IMR-90 (cell line): ENCODE measurements around the gene PEX11A. TPM values are rescaled to one million over a fixed set of nuclear protein-coding genes. Genes with fewer than 3 reads are reported as not detected.

Experiments used
- ATAC-seq: fragments of 200-7000 bp; cut with Tn5 transposase; 2 replicates; pipeline ENCODE4 v1.9.1; 2020; ENCODE audit warnings: low read depth, mild to moderate bottlenecking, moderate library complexity
- BruUV-seq: library from RNA; stranded (reverse); fragments of 400-500 nt; replicated peaks from 2 replicates; lab custom pipeline; 2021; lab: Mats Ljungman, UMichigan
- CTCF ChIA-PET: fragments of 300-600 bp; formaldehyde crosslinking; extraction: SDS; loops from one replicate; lab custom pipeline; 2021; ENCODE audit warnings: antibody characterized with exemption; lab: Yijun Ruan, JAX
- POLR2A ChIA-PET: fragments of 300-600 bp; sonication (Branson Sonifier 250); formaldehyde crosslinking; loops from one replicate; lab custom pipeline; 2022; ENCODE audit warnings: antibody characterized with exemption; ENCODE audit not compliant: unreplicated experiment; lab: Charles Lee
- DNase-seq: peaks from one replicate; pipeline ENCODE4 v3.0.0; 2013
- H2AFZ ChIP-seq: replicated peaks from 2 replicates; pipeline ENCODE3; 2013; ENCODE audit warnings: low read length, mild to moderate bottlenecking; ENCODE audit not compliant: poor library complexity
- H2AK5ac ChIP-seq: 2 replicates; pipeline ENCODE4 v1.6.1; 2013; ENCODE audit warnings: low read depth, low read length, inconsistent platforms
- H2AK9ac ChIP-seq: replicated peaks from 2 replicates; pipeline ENCODE3; 2013; ENCODE audit warnings: mild to moderate bottlenecking, low read depth, low read length, moderate library complexity; ENCODE audit not compliant: poor library complexity
- H2BK120ac ChIP-seq: 2 replicates; pipeline ENCODE4 v1.6.1; 2013; ENCODE audit warnings: low read depth, low read length, inconsistent platforms
- H2BK15ac ChIP-seq: 3 replicates; pipeline ENCODE4 v1.6.1; 2013; ENCODE audit warnings: low read depth, low read length, inconsistent platforms
- H2BK20ac ChIP-seq: 2 replicates; pipeline ENCODE4 v1.6.1; 2013; ENCODE audit warnings: low read depth, mild to moderate bottlenecking, inconsistent platforms, low read length, moderate library complexity
- H2BK5ac ChIP-seq: 2 replicates; pipeline ENCODE4 v1.6.1; 2013; ENCODE audit warnings: mild to moderate bottlenecking, low read depth, low read length, inconsistent platforms; ENCODE audit not compliant: poor library complexity, severe bottlenecking
- H3K14ac ChIP-seq: replicated peaks from 2 replicates; pipeline ENCODE4 v1.6.1; 2013; ENCODE audit warnings: low read depth, low read length, inconsistent platforms
- H3K18ac ChIP-seq: 2 replicates; pipeline ENCODE4 v1.6.1; 2013; ENCODE audit warnings: low read depth, low read length, control low read depth
- H3K23ac ChIP-seq: 2 replicates; pipeline ENCODE4 v1.6.1; 2013; ENCODE audit warnings: low read depth, low read length, inconsistent platforms
- H3K27ac ChIP-seq: 2 replicates; pipeline ENCODE4 v1.5.1; 2013; ENCODE audit warnings: mild to moderate bottlenecking, control low read depth, low read length; ENCODE audit not compliant: insufficient read depth
- H3K27me3 ChIP-seq: 2 replicates; pipeline ENCODE4 v1.6.1; 2013; ENCODE audit warnings: low read length; ENCODE audit not compliant: control insufficient read depth, insufficient read depth
- H3K36me3 ChIP-seq: 2 replicates; pipeline ENCODE4 v1.6.1; 2013; ENCODE audit warnings: low read length, mixed read lengths; ENCODE audit not compliant: control insufficient read depth, insufficient read depth
- H3K4ac ChIP-seq: 2 replicates; pipeline ENCODE4 v1.6.1; 2013; ENCODE audit warnings: low read depth, low read length, inconsistent platforms
- H3K4me1 ChIP-seq: 2 replicates; pipeline ENCODE4 v1.6.1; 2013; ENCODE audit warnings: low read length, mixed read lengths; ENCODE audit not compliant: control insufficient read depth, insufficient read depth
- H3K4me2 ChIP-seq: 2 replicates; pipeline ENCODE4 v1.6.1; 2013; ENCODE audit warnings: low read depth, mild to moderate bottlenecking, control low read depth, low read length, moderate library complexity
- H3K4me3 ChIP-seq: 2 replicates; pipeline ENCODE4 v1.5.1; 2013; ENCODE audit warnings: low read depth, mild to moderate bottlenecking, control low read depth, low read length, moderate library complexity; ENCODE audit not compliant: insufficient read depth
- H3K56ac ChIP-seq: 2 replicates; pipeline ENCODE4 v1.6.1; 2013; ENCODE audit warnings: low read length, inconsistent platforms; ENCODE audit not compliant: insufficient read depth; ENCODE audit errors: extremely low read depth
- H3K79me1 ChIP-seq, 2 experiments: 2 replicates each; pipeline ENCODE4 v1.6.1; 2013; ENCODE audit warnings: low read length in 2 of 2, inconsistent platforms in 1 of 2, low read depth in 1 of 2
- H3K9ac ChIP-seq: 2 replicates; pipeline ENCODE4 v1.6.1; 2013; ENCODE audit warnings: low read depth, low read length, control low read depth
- H3K9me1 ChIP-seq: 2 replicates; pipeline ENCODE4 v1.6.1; 2013; ENCODE audit warnings: low read length, inconsistent platforms; ENCODE audit not compliant: insufficient read depth
- H3K9me3 ChIP-seq: 2 replicates; pipeline ENCODE4 v1.6.1; 2013; ENCODE audit warnings: low read length; ENCODE audit not compliant: control insufficient read depth, insufficient read depth
- H4K20me1 ChIP-seq: 2 replicates; pipeline ENCODE4 v1.6.1; 2013; ENCODE audit warnings: low read length, inconsistent platforms; ENCODE audit not compliant: insufficient read depth
- H4K5ac ChIP-seq: 2 replicates; pipeline ENCODE4 v1.6.1; 2013; ENCODE audit warnings: mild to moderate bottlenecking, low read depth, low read length, control low read depth
- H4K8ac ChIP-seq, 2 experiments: 2 replicates each; pipeline ENCODE4 v1.6.1; 2013; ENCODE audit warnings: low read depth in 2 of 2, low read length in 2 of 2, control low read depth in 1 of 2, inconsistent platforms in 1 of 2
- H4K91ac ChIP-seq: 2 replicates; pipeline ENCODE4 v1.6.1; 2013; ENCODE audit warnings: low read depth, low read length, inconsistent platforms; ENCODE audit not compliant: insufficient read depth
- BHLHE40 ChIP-seq: fragments of 150-350 bp; IDR thresholded peaks from 2 replicates; pipeline ENCODE4 v1.6.1; 2016; ENCODE audit warnings: mild to moderate bottlenecking, low read depth, low read length
- CEBPB ChIP-seq: IDR thresholded peaks from 2 replicates; pipeline ENCODE4 v1.6.1; 2012; ENCODE audit warnings: low read depth, low read length, improper control_type of control experiment
- CHD1 ChIP-seq: IDR thresholded peaks from 2 replicates; pipeline ENCODE4 v1.6.1; 2012; ENCODE audit warnings: low read depth, low read length, improper control_type of control experiment
- CTCF ChIP-seq: conservative IDR thresholded peaks from 2 replicates; pipeline ENCODE4 v1.5.1; 2012; ENCODE audit warnings: mild to moderate bottlenecking, low read depth, low read length, improper control_type of control experiment
- ELK1 ChIP-seq: fragments of 150-350 bp; IDR thresholded peaks from 2 replicates; pipeline ENCODE4 v1.6.1; 2016; ENCODE audit warnings: low read depth, mild to moderate bottlenecking, low read length, moderate library complexity, borderline replicate concordance
- FOS ChIP-seq: fragments of 150-350 bp; IDR thresholded peaks from 2 replicates; pipeline ENCODE4 v1.6.1; 2016; ENCODE audit warnings: low read depth, low read length
- MAFK ChIP-seq: IDR thresholded peaks from 2 replicates; pipeline ENCODE4 v1.6.1; 2012; ENCODE audit warnings: low read depth, low read length, improper control_type of control experiment
- MAZ ChIP-seq: IDR thresholded peaks from 2 replicates; pipeline ENCODE4 v1.6.1; 2012; ENCODE audit warnings: low read depth, mild to moderate bottlenecking, low read length, improper control_type of control experiment, moderate library complexity, borderline replicate concordance
- MXI1 ChIP-seq: IDR thresholded peaks from 2 replicates; pipeline ENCODE4 v1.6.1; 2012; ENCODE audit warnings: low read depth, mild to moderate bottlenecking, low read length, moderate library complexity, borderline replicate concordance
- NFE2L2 ChIP-seq: fragments of 150-350 bp; IDR thresholded peaks from 2 replicates; pipeline ENCODE4 v1.6.1; 2016; ENCODE audit warnings: low read depth, mild to moderate bottlenecking, low read length
- POLR2A ChIP-seq: IDR thresholded peaks from 2 replicates; pipeline ENCODE4 v1.6.1; 2012; ENCODE audit warnings: mild to moderate bottlenecking, low read depth, low read length
- RAD21 ChIP-seq: IDR thresholded peaks from 2 replicates; pipeline ENCODE4 v1.6.1; 2012; ENCODE audit warnings: low read length, improper control_type of control experiment
- RCOR1 ChIP-seq: IDR thresholded peaks from 2 replicates; pipeline ENCODE4 v1.6.1; 2012; ENCODE audit warnings: mild to moderate bottlenecking, low read length, improper control_type of control experiment; ENCODE audit not compliant: insufficient replicate concordance
- RFX5 ChIP-seq: IDR thresholded peaks from 2 replicates; pipeline ENCODE4 v1.8.0; 2012; ENCODE audit warnings: low read depth, mild to moderate bottlenecking, low read length, moderate library complexity
- SMC3 ChIP-seq: fragments of 150-350 bp; IDR thresholded peaks from 2 replicates; pipeline ENCODE4 v1.6.1; 2016; ENCODE audit warnings: low read depth, mild to moderate bottlenecking, antibody characterized with exemption, low read length, moderate library complexity
- USF2 ChIP-seq: fragments of 150-350 bp; IDR thresholded peaks from 2 replicates; pipeline ENCODE4 v1.6.1; 2017; ENCODE audit warnings: mild to moderate bottlenecking, antibody characterized with exemption, low read length, low read depth
- WGBS, 2 experiments: methylation state at CpG; one replicate each; pipeline versions ENCODE4 v1.1.5 to v1.1.7; 2013; ENCODE audit warnings: missing lambda C conversion rate in 2 of 2; ENCODE audit not compliant: insufficient read length in 1 of 2; ENCODE audit errors: extremely low coverage in 2 of 2; 5-methylcytosine and 5-hydroxymethylcytosine counted together
- dilution Hi-C: fragments of 300-500 bp; cut with HindIII; formaldehyde crosslinking; loops from one replicate; pipeline ENCODE4 v1.14.3; 2018; ENCODE audit warnings: low sequenced_read_pairs; ENCODE audit not compliant: unreplicated experiment
- in situ Hi-C: fragments of 300-500 bp; cut with MboI; formaldehyde crosslinking; loops from 3 replicates; pipeline ENCODE4 v1.14.3; 2019; ENCODE audit warnings: low sequenced_read_pairs, inconsistent platforms, mixed read lengths
- intact Hi-C: fragments of 100-400 bp; cut with micrococcal nuclease; formaldehyde crosslinking; loops from 2 replicates; pipeline ENCODE4 v1.10.0; 2022
- polyA plus RNA-seq, 3 experiments: library from polyadenylated mRNA; depleted of rRNA; stranded (reverse); fragments of >200 nt; gene quantifications; 2 replicates each; pipeline ENCODE4 v1.2.3, GENCODE V29; 2012; ENCODE audit warnings: low replicate concordance in 1 of 3
- total RNA-seq: library from RNA; depleted of rRNA; stranded (reverse); fragments of >200 nt; gene quantifications from 2 replicates; pipeline ENCODE4 v1.2.3, GENCODE V29; 2012

Gene PEX11A
- total and polyA plus RNA-seq, 2 of the 4 experiments (the other 2 are of a cell fraction), result 4.2 to 10.2 TPM

- Histone ChIP-seq H3K36me3 (no peaks in the 10 kb centered on the region), H3K18ac (no peak overlapping the region), H2BK120ac (no peak overlapping the region), H4K91ac (no peak overlapping the region), H3K9ac (no peak overlapping the region), H3K27me3 (no peaks in the 10 kb centered on the region), H3K9me1 (0 out of 2 replicates have a peak, but pooled peaks cover 5% of the 10 kb centered on the region), H4K5ac (no peak overlapping the region), H3K4ac (no peak overlapping the region), H3K23ac (no peak overlapping the region), H2AK5ac (no peak overlapping the region), H2AFZ (no peak overlapping the region), H2AK9ac (no peak overlapping the region), H4K20me1 (no peaks in the 10 kb centered on the region), H2BK15ac (no peak overlapping the region), H3K9me3 (no peaks in the 10 kb centered on the region), H3K27ac (no peak overlapping the region), H4K8ac (no peak overlapping the region), H3K4me1 (peaks cover under 1% of the 10 kb centered on the region; the same call in 1 of the 2 replicates), H3K4me2 (no peak overlapping the region), H3K56ac (no peak overlapping the region), H2BK20ac (no peak overlapping the region), H3K79me1 (no peaks in the 10 kb centered on the region), H3K4me3 (no peak overlapping the region), H3K14ac (no peak overlapping the region), H2BK5ac (no peak overlapping the region)
- TF ChIP-seq NFE2L2 (no peak), RCOR1 (no peak), ELK1 (no peak), MXI1 (no peak), BHLHE40 (no peak), FOS (no peak), POLR2A (no peak), RAD21 (no peak), CTCF (no peak), RFX5 (no peak), USF2 (no peak), MAFK (no peak), SMC3 (no peak), CHD1 (no peak), MAZ (no peak), CEBPB (no peak)
- CTCF ChIA-PET, result interaction anchor here (0.6 kb wide), 1 partner anchor 281 kb away, joined by 4 read pairs; no protein-coding TSS in a partner anchor
- dilution Hi-C loops, result no loop called here
- WGBS, 2 experiments, result no CpG with 5 or more reads among the region's 6 CpGs
- no peak for DNase-seq
- no TSS peak for BruUV-seq
- in situ Hi-C loops, result no loop called here
- ATAC-seq, result no peak
- intact Hi-C loops, result no loop called here
- POLR2A ChIA-PET, result no interaction called here
Measured at GRCh38 chr15:89675606-89676005, 14.9 kb downstream of the PEX11A start.
